Glomerular visceral epithelial cell (primary cell): ENCODE results near the gene DHFR.
"Not testable (repeated sequence)": the region's sequence is repeated elsewhere in the genome, so short reads cannot be mapped to it uniquely, and the experiment has no call there.

ENCODE experiments used
- DNase-seq: peaks from one replicate; pipeline ENCODE4 v3.0.0-alpha.2; 2016; ENCODE audit errors: extremely low spot score

The DHFR gene

DNA sequence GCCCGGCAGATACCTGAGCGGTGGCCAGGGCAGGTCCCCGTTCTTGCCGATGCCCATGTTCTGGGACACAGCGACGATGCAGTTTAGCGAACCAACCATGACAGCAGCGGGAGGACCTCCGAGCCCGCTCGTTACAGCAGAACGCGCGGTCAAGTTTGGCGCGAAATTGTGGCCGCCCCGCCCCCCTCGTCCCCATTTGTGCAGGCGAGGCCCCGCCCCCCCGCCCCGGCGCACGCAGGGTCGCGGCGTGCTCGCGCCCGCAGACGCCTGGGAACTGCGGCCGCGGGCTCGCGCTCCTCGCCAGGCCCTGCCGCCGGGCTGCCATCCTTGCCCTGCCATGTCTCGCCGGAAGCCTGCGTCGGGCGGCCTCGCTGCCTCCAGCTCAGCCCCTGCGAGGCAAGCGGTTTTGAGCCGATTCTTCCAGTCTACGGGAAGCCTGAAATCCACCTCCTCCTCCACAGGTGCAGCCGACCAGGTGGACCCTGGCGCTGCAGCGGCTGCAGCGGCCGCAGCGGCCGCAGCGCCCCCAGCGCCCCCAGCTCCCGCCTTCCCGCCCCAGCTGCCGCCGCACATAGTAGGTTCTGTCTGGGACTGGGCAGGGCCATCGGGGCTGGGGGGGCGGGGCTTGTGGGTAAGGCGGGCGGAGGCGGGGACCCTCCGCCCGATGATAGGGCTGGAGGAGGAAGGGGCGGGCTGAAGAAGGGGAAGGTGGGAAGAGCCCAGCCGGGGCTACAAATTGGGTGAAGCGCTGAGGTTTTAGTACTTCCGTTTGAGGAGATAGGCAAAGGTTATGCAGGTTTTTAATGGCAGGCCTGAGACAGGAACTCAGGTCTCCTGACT, at the start of gene DHFR, which contains the start of gene MSH3:
TSS of gene DHFR (minus strand) at position 593 of the 840 bp plus-strand sequence. CDS start at position 99, 494 bp downstream.
TSS of gene MSH3 (plus strand) at position 262 of the 840 bp plus-strand sequence. CDS start at position 338, 76 bp downstream.
- DNase-seq, result peak; percentile 98

DNA sequence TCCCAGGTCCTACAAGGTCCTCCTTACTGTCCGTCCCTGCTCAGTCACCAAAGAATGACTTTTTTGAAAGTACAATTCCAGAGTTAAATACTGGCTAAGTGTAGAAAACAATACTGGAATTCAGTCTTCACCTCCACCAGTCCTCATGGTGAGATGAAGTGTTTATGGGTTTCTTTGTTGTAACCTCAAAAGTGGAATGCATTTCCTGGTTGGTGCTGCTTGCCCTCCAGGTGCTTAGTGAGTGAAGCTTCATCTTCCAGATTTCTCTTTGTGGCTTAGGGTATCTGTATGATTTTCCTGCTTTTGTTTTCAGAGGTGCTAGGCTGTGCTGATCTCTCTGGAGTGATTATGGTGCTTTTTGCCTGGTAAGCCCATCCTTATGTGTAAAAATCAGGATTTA, 49.4 kb upstream of the DHFR start:
- DNase-seq, result no peak

GRCh38 chr5:80703747-80704146, 49.0 kb upstream of the DHFR start:
- no peak for DNase-seq

DNA sequence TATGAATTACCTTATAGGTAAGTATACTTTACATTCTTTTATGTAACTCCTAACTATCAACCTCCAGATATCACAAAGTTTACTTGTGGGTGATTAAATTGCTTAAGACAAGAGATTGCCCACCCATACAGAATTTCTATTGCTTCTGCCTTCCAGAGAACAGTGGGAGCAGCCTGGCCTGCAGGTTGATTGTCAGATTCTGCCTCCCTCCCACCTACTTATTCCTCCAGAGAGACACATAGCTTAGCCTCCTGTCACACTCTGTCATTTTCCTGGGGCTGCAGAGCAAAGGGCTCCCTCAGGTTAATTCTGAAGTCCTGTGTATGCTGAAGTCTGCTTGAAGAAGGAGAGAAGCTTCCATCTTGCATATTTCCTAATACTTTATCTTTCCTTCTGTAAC, 48.5 kb upstream of the DHFR start:
- no peak for DNase-seq

DNA sequence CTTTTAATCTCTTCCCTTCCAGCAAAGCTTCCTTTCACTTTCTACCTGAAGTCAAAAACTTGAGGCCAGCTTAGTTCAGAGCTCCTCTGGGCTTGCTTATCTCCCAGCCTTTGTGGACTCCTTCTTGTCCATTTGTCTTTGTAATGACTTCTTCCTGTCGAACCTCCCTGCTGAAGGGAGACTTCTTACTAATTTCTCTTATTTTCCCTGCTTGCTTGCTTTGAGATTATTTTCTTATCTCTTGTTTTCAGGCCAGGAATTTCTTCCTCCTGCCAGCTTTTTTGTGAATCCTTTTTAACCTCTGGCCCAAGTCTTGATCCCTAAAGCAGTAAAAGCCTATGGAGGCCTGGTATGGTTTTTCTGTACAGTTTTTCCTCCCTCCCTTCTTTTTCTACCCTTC, 46.8 kb upstream of the DHFR start:
- DNase-seq, result no peak

DNA sequence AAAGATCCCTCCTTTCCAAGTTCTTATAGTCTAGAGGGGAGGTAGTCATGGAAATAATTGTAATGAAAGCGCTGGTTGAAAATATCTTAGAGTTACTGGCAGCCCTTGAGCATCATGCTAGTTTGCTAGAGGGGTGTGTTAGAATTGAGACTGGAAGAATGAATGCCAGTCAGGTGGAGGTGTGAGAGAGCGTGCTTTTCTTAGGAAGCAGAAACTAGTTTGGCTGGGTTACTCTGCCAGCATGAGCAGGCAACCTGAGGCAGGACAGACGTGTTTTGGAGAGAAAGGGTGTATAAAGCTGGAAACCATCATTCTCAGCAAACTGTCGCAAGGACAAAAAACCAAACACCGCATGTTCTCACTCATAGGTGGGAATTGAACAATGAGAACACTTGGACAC, 43.6 kb upstream of the DHFR start:
- no peak for DNase-seq

GRCh38 chr5:80697100-80697499, 42.3 kb upstream of the DHFR start:
- DNase-seq, result no peak

- no peak for DNase-seq
Observed at GRCh38 chr5:80696450-80696849, 41.7 kb upstream of the DHFR start.

- DNase-seq, result no peak
Observed at GRCh38 chr5:80695666-80696065, 40.9 kb upstream of the DHFR start.

DNA sequence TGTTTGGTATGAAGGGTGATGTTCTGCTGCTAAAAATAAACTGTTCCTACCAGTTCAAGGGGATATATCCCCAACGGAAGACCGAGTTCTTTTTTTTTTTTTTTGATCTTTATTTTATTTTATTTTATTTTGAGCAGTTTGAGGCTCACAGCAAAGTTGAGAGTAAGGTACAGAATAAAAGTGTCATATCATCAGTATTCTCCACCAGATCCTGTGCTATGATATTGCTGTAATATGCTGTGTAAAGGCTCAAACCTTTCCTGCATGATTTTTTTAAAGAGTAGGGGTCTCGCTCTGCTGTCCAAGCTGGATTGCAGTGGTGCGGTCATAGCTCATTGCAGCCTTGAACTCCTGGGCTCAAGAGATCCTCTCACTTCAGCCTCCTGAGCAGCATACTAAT, 34.8 kb upstream of the DHFR start:
- DNase-seq, result no peak

GRCh38 chr5:80688648-80689420, 34.1 kb upstream of the DHFR start:
- DNase-seq, result no peak

GRCh38 chr5:80686757-80687156, 32.0 kb upstream of the DHFR start:
- peak; percentile 23 for DNase-seq

- no peak for DNase-seq
Observed at GRCh38 chr5:80676706-80677105, 21.9 kb upstream of the DHFR start.

DNA sequence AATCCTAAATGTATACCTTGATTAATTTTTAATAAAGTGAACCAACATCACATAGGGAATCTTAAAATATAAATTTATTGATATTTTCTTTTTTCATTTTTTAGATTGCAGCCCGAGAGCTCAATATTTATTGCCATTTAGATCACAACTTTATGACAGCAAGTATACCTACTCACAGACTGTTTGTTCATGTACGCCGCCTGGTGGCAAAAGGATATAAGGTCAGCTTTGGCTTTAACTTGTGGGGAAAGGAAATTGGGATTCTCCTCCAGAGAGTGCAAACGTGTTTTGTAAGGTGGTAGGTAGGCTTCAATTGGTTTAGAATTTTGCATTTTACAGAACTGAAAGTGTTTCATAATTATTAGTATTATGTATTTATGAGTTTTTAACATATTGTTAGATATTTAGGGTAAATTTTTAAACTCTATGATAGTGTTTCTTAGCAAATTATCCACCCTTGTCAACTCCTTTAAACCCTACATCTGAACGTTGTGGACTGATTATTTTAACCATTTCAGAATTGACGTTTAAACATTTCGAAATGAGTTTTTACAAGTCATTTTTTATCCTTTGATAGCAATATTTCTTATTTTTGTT, 17.5 kb upstream of the DHFR start:
- peak; percentile 77 for DNase-seq

- peak; percentile 28 for DNase-seq
Observed at GRCh38 chr5:80668016-80668969, 13.5 kb upstream of the DHFR start.

DNA sequence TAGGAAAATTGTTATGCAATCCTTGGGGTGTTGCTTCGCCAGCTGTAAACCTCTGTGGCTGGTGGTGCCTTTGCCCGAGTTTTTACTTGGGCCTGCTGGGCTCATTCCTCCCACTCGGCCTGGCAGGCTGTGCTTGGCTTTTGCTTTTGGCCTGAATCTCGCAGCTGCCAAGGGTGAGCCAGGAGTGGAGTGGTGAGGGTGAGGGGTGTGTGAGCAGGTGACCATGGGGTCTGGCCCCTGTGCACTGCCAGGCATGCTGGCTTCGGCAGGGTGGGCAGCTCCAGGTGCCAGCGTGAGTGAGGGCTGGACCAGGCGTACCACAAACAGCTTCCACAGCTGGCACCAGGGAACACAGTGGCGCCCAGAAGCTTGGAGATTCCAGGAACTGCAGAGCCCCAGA, 12.6 kb upstream of the DHFR start:
- DNase-seq, result no peak

DNA sequence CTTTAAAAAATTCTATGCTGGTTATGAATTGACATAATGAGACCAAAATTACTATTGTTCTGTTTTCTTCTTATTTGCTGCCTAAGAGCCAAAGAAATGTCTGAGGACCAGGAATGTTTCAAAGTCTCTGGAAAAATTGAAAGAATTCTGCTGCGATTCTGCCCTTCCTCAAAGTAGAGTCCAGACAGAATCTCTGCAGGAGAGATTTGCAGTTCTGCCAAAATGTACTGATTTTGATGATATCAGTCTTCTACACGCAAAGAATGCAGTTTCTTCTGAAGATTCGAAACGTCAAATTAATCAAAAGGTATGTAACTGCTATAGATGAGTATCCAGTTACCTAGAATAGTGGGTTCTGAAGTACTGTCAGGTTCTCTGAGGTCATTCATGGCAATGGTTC, 10.3 kb upstream of the DHFR start:
- no peak for DNase-seq

GRCh38 chr5:80662108-80662507, 7.3 kb upstream of the DHFR start:
- no peak for DNase-seq

GRCh38 chr5:80660661-80661060, 5.9 kb upstream of the DHFR start:
- not testable (repeated sequence) for DNase-seq

- no peak for DNase-seq
Observed at GRCh38 chr5:80659106-80659505, 4.3 kb upstream of the DHFR start.

DNA sequence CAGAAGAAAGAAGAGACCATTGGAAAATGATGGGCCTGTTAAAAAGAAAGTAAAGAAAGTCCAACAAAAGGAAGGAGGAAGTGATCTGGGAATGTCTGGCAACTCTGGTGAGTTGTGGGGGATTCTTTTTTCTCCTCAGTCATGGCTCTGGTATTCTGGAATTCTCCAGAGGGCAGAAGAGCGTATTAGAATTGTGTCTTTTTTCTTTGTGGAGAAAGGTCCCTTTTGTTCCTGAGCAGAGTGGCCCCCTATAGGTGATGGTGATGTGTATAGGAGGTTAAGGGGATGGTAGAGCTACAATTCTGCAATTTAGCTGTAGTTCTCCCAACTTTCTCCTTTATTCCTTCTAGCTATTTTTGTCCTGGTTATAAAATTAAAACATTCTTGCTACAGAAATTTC, 1.6 kb upstream of the DHFR start:
- peak; percentile 28 for DNase-seq
